ENCODE measurements around the gene HS3ST5.
"Not testable (repeated sequence)": the region's sequence is repeated elsewhere in the genome, so short reads cannot be mapped to it uniquely, and the experiment has no call there.

The HS3ST5 gene

DNA sequence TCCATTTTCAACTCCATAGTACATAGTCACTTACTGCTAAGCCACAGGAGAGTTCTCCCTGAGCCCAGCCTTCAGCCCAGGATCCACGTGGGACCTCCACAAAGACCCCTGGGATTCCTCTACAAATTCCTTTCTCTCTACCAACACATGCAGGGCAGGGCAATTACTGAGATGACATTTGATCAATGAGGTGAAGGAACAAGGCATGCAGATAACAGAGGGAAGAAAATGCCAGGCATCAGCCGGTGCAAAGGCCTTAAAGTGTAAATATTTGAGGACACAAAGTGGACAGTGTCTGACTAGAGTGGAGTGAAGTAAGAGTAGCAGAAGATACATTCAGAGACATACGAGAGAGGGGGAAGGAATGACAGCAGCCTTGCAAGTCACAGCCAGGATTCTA, 70.2 kb downstream of the HS3ST5 start:
- DNase-seq = no peak

DNA sequence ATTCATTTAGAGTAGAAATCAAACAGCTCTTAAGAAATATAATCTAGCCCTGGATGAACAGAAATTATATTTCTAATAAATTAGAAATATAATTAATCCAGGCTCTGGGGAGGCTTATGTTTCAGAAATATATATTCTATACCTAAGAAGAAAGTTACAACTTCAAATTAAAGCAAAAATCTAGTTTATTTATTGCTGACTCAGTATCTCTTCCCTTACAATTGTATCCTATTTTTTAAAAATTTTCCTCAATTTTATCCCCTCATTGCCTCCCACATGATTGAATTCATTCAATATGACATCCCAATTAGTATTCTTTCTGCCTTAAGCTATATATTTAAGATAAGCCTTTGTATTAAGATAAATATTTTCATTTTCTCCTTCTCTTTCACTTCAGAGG, 71.4 kb downstream of the HS3ST5 start:
- DNase-seq = no peak

GRCh38 chr6:114267897-114268296, 74.9 kb downstream of the HS3ST5 start:
- no peak for DNase-seq

DNA sequence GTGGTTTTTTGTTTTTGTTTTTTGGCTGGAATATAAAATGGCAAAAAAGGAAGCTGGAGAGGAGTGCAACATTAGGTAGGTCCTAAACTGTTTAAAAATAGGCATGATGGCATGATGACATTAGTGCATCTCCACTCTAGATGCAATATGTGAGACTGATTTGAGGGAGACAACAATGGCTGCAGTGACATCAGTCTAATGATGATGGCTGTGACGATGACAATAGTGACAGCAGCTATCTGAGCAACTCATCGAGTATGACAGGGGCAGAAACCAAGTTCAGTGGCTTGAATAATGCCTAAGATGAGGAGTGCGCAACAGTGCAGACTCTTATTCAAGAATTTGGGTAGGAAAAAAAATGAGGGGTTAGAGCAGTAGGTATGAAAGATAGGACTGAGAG, 82.0 kb downstream of the HS3ST5 start:
- DNase-seq = no peak

DNA sequence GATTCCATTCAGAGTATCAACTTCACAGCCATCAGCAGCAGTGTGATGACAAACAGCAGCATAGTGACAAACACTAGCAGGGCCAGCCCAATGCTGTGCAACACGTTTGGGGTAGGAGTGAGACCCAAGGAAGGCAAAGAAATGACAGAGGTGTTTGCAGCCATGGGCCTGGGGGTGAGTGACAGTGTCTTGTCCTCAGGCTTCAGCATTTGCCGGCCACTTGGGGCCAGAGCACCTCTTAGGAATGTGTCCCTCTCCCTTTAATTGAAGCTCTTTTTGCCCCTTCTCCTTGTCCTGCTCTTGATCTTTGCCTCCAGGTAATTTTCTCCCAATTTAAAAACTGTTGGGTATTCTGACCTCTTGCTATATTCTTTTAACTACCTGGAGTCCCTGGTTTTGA, 84.4 kb downstream of the HS3ST5 start:
- DNase-seq = no peak

DNA sequence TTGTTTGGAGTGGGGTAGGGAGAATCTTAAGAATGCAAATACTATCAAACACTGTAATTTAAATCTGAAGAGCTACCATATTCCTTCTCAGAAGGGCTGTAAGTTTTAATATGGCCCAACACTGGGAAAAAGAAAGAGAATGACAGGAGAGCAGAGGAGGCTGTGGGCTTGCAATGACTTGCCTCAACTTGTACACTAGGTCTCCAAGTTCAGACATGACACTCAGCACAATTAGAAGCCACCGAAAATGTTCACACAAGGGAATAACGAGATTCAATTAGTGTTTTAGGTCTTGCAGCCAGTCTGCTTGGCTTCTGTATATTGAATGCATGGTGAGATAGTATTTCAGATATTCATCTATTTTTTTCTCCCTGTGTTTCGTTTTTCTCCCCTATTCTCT, 89.4 kb downstream of the HS3ST5 start:
- DNase-seq = no peak

DNA sequence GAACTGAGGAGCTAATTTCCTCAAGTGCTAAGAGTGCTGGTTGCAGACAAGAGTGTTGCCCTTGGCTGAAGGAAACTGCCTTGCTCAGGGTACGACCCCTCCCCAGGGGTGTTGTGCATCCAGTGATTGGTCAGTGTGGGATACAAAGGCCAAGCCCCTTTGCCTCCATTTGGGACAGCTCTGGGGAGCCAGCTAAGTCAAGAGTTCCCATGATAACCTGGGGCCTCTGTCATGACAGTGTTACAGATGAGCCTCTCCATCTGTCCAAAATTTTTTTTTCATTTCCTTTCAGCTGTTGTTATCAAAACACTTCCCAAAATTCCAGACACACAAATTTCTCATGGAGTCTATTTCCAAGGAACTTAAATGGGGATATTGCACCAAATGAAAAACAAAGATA, 93.3 kb downstream of the HS3ST5 start:
- DNase-seq = no peak

DNA sequence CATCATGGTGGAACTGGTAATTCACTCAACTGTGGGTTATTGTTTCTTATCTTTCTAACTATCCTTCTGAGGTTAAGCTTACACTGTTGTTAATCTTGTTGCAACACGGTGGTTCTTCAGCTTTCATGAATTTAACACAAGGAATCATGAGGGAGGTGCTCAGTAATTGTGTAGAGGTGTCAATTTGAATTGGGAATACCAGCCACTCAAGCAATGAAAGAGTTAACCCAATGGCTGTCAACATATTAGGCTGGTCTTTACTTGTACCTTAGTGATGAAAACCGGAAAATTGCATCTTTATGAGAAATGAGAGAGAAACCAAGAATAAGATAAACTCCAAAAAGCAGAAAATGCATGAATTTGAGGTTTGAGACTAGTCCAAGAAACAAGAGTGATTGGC, 95.7 kb downstream of the HS3ST5 start:
- DNase-seq = no peak

- DNase-seq = no peak
Observed at GRCh38 chr6:114240796-114241195, 102.0 kb downstream of the HS3ST5 start.

- DNase-seq = no peak
Observed at GRCh38 chr6:114228675-114229074, 114.1 kb downstream of the HS3ST5 start.

DNA sequence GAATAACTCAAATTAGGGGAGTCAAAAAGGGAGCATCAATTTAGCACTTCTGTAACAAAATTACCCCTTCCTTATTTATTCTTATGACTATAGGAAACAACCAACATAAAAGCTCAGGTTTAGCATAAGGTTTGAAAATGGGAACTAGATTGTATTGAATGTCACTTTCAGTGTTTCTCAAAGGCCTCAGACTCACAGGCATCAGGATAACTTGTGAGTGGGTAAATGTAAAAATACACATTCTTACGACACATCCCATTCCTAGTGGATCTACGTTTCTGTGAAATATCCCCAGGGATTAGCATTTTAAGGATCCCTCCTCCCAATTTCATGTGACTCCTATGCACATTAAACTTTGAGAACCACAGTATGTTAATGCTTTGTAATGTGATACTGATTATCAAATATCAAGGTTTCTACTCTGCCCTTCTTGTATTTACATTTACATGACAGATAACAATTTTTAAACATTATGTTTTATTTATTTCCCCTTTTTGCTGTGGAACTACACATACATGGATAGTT, 114.8 kb downstream of the HS3ST5 start:
- DNase-seq = no peak

- DNase-seq = no peak
Observed at GRCh38 chr6:114220241-114220640, 122.6 kb downstream of the HS3ST5 start.

DNA sequence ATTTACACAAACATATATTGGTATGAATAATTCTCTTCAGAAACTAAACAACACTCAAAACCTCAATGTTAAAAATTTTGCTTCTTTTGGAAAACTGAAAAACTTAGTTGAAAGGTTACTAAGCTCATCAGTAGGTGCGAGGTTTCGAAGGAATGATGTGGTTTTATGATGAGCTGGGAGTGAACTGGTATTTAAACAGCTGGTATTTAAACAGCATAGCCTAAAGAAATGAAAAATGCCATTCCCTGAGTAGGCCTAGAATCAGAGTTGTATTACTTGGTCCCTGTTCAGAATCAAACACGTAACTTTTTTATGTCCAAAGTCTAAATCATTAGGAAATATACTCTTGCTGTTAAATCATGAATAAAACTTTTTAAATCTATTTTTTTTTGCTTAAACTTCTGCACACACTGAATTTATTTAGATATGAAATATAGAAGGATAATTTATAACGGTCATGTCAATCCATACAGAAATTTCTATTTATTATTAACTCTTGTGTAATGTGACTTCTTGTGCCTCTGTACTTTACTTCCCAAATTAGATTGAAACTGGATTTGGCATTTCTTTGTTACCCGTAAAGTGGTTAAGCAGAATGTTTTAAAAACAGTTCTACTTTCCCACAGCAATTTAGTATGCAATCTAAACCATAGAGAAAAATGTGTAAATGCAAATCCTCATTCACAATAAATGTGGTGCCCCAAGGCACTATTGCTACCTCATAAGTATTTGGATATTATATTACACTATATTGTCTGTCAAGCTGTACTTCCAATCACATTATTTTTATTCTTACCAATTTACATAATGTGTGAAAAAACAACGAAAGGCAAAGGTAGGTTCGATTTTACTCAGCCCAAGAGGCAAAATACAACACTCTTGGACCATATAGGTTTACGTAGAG, 124.1 kb downstream of the HS3ST5 start:
- no peak for DNase-seq

GRCh38 chr6:114217996-114218395, 124.8 kb downstream of the HS3ST5 start:
- DNase-seq = not testable (repeated sequence)

- DNase-seq = no peak
Observed at GRCh38 chr6:114216789-114217467, 125.9 kb downstream of the HS3ST5 start.

DNA sequence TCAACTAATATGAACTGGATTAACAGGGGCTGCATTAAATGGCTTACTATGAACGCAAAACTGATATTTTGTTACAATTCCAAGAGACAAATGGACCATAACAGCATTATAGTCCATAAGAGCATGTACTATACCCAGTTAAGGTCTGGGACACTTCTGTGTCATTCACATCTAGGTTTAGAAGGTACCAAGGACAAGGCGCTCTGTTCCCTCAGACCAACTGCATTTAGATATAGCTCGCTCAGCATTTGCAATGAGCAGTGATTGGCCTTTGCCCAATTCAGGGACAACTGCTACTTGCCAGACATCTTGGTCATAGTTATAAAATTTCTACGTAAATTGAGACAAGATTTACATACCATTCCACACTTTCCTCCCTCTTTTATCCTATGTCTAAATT, 132.4 kb downstream of the HS3ST5 start:
- DNase-seq = no peak

DNA sequence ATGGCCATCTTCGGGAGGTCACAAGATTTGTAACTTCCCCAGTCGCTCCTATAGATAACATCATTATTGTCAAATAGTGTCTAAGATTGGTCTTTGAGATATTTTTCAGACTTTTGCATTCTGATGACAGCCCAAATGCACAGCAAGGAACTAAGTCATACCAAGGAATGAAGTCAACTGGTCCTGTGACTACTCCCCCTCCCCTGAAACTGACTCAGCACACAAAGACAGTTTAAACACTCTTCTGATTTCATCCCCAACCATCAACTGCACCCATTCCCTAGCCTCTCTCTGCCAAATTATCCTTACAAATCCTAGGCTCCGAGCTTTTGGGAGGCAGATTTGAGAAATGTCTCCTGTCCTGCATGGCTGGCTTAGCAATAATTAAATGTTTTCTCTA, 139.4 kb downstream of the HS3ST5 start:
- DNase-seq = no peak

- DNase-seq = no peak
Observed at GRCh38 chr6:114202389-114202788, 140.4 kb downstream of the HS3ST5 start.

DNA sequence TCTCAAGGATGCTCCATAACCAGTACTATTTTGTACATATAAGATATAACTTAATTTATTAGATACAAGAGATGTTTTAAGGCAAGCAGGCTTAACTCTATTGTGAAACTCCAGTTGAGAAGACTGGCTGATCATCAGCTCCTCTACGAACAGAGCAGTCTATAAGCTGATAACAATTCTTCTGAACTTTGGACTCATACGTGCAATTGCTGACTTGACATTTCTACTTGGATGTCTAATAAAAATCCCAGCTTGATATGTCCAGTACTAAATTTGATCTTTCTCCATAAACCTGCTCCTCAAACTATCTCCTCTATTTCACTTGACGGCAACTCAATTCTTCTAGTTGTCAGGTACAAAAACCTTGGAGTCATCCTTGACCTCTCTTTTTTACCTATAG, 141.9 kb downstream of the HS3ST5 start:
- no peak for DNase-seq

DNA sequence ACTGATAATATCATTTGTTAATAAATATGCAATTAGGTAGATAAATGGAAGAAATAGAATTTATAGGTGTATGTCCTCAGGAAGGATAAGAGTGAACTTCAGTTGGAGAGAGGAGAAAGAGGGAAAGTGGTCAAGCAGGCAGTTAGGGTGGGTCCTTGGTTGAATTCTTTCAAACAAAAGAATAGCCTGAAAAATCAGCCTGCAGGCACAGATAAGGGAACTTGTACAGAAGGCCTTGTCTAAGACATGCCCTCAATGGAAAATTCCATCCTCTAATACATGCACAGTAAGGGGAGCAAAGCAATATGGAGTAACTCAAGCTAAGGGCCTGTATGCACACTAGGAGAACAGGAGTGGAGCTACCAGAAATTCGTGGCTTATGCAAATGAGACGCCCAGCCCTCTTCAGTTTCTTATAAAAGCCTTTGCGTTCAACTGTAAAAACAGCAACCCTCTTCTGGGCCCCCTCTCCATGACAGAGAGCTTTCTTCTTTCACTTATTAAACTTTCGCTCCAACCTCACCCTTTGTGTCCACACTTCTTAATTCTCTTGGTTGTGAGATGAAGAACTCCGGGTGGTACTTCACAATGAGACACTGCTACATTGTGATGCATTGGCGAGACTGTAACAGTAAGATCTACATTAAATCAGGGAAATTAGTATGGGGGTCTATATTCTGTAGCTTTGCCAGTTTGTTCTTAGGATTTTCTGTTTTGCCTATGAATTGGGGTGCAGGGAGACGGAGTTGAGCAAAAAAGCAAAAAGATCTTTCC, 147.0 kb downstream of the HS3ST5 start:
- DNase-seq = no peak

DNA sequence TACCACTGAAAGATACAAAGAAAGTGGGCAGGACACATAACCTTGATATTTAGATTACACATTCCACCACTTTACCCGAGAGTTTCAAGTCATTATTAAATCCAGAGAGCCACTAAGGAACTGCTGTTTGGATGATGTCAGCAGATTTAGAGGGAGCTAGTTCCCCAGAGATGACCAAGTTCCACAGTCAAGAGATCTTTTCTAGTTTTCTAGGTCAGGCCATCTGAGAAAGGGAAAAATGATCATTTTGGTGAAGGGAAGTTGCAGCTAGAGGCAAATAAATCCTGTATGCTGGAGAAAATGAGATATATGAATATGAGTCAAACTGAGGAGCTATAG, 147.8 kb downstream of the HS3ST5 start:
- no peak for DNase-seq

GRCh38 chr6:114194362-114195026, 148.3 kb downstream of the HS3ST5 start:
- no peak for DNase-seq

DNA sequence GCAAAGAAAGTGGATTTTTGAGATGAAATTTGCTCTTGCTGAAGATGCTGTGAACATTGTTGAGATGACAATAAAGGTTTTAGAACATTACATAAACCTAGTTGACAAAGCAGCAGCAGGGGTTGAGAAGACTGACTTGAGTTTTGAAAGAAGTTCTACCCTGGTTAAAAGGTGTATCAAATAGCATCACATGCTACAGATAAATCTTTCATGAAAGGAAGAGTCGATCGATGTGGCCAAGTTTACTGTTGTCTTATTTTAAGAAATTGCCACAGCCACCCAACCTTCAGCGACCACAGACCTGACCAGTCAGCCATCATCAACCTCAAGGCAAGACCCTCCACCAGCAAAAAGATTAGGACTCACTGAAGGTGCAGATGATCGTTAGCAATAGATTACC, 155.3 kb downstream of the HS3ST5 start:
- DNase-seq = no peak

All from activated CD4-positive, alpha-beta T cell treated with anti-CD3 and anti-CD28 coated beads, Interleukin-2, amount 50 U/mL, for 4 hours (primary cell).